GM21515 (cell line): ENCODE data around the gene SSB.
"Not testable (repeated sequence)": the region's sequence is repeated elsewhere in the genome, so short reads cannot be mapped to it uniquely, and the experiment has no call there.

ENCODE experiments used
- ATAC-seq: cut with Tn5 transposase; IDR thresholded peaks from one replicate; pipeline ENCODE4 v1.9.1; 2021; ENCODE audit not compliant: unreplicated experiment

SSB gene

GRCh38 chr2:169828141-169828811 is 29.6 kb downstream of the SSB start:
- ATAC-seq, result no peak

DNA sequence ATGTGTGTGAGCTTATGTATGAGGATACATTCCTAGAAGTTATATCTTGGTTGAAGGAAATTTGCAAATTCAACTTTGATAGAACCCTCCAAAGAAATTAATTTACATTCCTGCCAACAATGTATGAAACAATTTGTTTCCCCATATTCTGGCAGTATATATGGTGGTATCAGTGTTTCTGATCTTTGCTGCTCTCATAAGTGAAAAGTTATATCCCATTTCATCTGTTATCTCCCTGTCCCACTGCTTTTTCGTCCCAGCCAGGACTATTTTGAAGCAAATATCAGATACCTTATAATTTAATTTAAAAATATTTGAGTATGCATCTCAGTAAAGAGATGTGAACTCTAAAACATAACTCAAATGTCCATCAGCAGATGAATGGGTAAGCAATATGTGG is 35.7 kb downstream of the SSB start:
- no peak for ATAC-seq

- no peak for ATAC-seq
Measured at GRCh38 chr2:169838743-169839489, 40.2 kb downstream of the SSB start.

DNA sequence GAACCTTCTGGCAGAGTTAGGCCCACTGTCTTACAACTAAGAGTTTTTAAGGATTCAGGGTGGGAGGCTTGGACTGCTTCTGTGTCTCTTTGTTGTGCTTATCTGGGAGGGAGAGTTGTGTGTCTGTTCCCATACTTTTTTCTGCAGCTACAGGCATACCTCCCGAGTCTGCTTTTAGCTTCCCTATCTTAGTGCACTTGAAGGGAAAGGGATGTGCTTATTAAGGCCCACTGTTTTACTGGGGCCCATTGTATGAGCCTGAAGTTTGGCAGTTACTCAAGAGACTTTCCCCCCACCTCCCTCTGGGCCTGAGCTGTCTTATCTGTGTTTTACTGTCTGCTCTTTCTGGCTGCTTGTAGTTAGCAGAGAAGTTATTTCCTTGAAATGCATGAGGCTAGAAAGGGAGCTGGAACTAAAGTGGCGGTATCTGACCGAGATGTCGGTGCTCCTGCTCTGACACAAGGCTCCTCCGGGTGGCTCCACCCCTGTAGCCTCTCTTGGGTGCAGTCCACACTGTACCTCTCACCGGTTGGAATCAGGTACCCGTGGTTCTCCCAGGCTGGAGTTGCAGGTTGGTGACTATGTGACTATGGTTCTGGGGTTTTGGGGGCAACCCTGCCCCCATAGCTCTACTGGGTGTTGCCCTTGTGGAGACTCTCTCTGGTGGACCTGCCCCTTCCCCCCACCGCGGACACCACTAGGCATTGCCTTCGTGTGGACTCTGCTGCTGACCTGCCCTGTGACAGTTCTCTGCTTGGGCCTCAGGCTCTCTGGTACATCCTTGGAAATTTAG is 41.5 kb downstream of the SSB start:
- ATAC-seq, result no peak

GRCh38 chr2:169840747-169841142 is 42.1 kb downstream of the SSB start:
- ATAC-seq, result no peak

- not testable (repeated sequence) for ATAC-seq
Measured at GRCh38 chr2:169841625-169842024, 43.0 kb downstream of the SSB start.

DNA sequence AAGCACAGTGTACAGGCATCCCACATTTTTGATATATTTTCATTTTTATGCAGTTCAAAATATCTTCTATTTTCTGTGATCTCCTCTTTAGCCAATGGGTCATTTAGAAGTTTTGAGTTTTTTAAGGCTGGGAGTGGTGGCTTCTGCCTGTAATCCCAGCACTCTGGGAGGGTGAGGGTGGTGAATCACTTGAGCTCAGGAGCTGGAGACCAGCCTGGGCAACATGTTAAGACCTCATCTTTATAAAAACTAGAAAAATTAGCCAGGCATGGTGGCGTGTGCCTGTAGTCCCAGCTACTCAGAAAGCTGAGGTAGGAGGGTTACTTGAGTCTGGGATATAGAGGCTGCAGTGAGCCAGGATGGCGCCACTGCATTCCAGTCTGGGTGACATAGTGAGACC is 46.3 kb downstream of the SSB start:
- ATAC-seq, result no peak

DNA sequence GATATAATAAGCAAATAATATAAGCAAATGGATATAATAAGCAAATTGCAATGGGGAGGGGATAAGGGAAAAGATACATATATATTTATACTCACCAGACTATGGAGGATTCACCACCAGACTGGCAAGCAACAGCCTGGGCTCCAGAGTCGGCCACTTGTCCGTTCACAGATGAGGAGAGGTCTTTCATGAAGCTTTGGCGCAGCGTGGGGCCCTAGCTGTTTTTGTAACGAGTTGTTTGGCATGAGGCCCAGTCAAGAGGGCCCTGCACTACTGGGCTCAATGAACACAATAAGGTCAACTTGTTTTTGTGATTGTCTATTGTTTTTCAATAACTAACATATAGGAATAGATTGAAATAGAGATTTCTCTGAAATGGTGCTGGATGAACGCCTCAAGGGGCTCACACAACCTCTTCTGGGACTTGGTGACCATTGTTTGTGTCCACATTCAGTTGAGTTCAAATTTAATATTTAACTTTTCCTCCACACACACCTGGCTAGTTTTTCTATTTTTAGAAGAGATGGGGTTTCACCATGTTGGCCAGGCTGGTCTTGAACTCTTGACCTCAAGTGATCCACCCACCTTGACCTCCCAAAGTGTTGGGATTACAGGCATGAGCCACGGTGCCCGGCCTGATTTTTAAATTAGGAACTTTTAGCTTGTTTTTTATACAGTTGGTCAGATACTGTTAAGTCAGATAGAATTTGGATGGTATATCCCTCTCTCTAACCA is 50.5 kb downstream of the SSB start:
- not testable (repeated sequence) for ATAC-seq

GRCh38 chr2:169849710-169850109 is 51.0 kb downstream of the SSB start:
- no peak for ATAC-seq

GRCh38 chr2:169853041-169853668 is 54.5 kb downstream of the SSB start:
- ATAC-seq, result no peak

GRCh38 chr2:169855281-169856258 is 56.9 kb downstream of the SSB start:
- ATAC-seq, result not testable (repeated sequence)

- ATAC-seq, result no peak
Measured at GRCh38 chr2:169859423-169859822, 60.8 kb downstream of the SSB start.

DNA sequence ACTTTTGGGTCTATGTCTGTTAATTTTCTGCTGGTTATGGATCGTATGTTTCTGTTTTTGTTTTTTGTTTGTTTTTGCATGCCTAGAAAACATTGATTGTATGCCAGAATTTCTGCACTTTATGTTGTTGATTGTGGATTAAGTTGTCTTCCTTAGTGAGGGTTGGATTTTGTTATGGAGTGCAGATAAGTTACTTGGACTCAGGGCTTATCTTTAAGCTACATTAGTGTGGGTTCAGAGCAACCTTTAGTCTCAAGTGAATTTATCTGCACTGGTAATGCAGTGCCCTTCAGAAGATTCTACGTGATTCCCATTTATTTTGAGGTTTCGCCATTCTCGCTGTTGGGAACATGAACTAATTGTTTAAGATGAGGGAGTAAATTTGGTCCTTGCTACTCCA is 61.5 kb downstream of the SSB start:
- ATAC-seq, result no peak
